Neural progenitor cell (in vitro differentiated cells): Measurements from ENCODE around the gene SDCCAG8.

Experiments
- CTCF ChIP-seq: fragments of 200-600 bp; sonication (generic); IDR thresholded peaks from 2 replicates; pipeline ENCODE4 v1.5.1; 2017; ENCODE audit warnings: antibody characterized with exemption, mild to moderate bottlenecking
- EZH2 ChIP-seq: fragments of 200-600 bp; sonication (generic); IDR thresholded peaks from 2 replicates; pipeline ENCODE4 v1.6.1; 2017; ENCODE audit warnings: antibody characterized with exemption, mild to moderate bottlenecking, moderate library complexity

- TF ChIP-seq CTCF = no peak
- TF ChIP-seq EZH2 = no peak
These were observed 1.5 kb upstream of the SDCCAG8 start for GRCh38 chr1:243254233-243254926.
